Activated T-cell treated with anti-CD3 and anti-CD28 coated beads, Interleukin-2, amount 50 U/mL, for 24 hours (primary cell): ENCODE measurements around the gene RPS8.
A peak's percentile ranks its signal among the peaks of the same experiment; 100 is the strongest.
"Not testable (repeated sequence)": the region's sequence is repeated elsewhere in the genome, so short reads cannot be mapped to it uniquely, and the experiment has no call there.

Experiments
- DNase-seq: peaks from one replicate; pipeline ENCODE4 v3.0.0-alpha.2; 2020
- H3K27ac Mint-ChIP-seq: 2 replicates; pipeline ENCODE4 v1.8.0; 2020; ENCODE audit warnings: mild to moderate bottlenecking, mixed read lengths
- H3K27me3 Mint-ChIP-seq: 2 replicates; pipeline ENCODE4 v1.8.0; 2020; ENCODE audit warnings: mixed read lengths
- H3K36me3 Mint-ChIP-seq: 2 replicates; pipeline ENCODE4 v1.8.0; 2020; ENCODE audit warnings: low read depth, mixed read lengths
- H3K4me1 Mint-ChIP-seq: 2 replicates; pipeline ENCODE4 v1.8.0; 2020; ENCODE audit warnings: low read depth, mixed read lengths
- H3K4me3 Mint-ChIP-seq: 2 replicates; pipeline ENCODE4 v1.8.0; 2020; ENCODE audit warnings: mild to moderate bottlenecking, moderate library complexity, mixed read lengths
- H3K9me3 Mint-ChIP-seq: 2 replicates; pipeline ENCODE4 v1.8.0; 2020; ENCODE audit warnings: mixed read lengths

Gene RPS8

GRCh38 chr1:44805311-44806024 is 30.1 kb downstream of the RPS8 start:
- Mint-ChIP-seq H3K9me3 (no peaks in the 10 kb centered on the region), H3K27me3 (no peaks in the 10 kb centered on the region), H3K36me3 (peaks cover 88% of the 10 kb centered on the region), H3K27ac (peak overlapping the region; percentile 94), H3K4me3 (peak overlapping the region; percentile 88), H3K4me1 (peaks cover 84% of the 10 kb centered on the region)
- DNase-seq: peak; percentile 33

- peaks cover 88% of the 10 kb centered on the region for H3K36me3 Mint-ChIP-seq
- H3K27me3 Mint-ChIP-seq: no peaks in the 10 kb centered on the region
- H3K9me3 Mint-ChIP-seq: no peaks in the 10 kb centered on the region
- peak overlapping the region; percentile 99 for H3K27ac Mint-ChIP-seq
- peak overlapping the region; percentile 88 for H3K4me3 Mint-ChIP-seq
- H3K4me1 Mint-ChIP-seq: peaks cover 91% of the 10 kb centered on the region
- no peak for DNase-seq
These were observed 30.8 kb downstream of the RPS8 start for GRCh38 chr1:44806025-44806703.

GRCh38 chr1:44806704-44807363 is 31.5 kb downstream of the RPS8 start, which contains the start of gene DYNLT4:
TSS of gene DYNLT4 (minus strand) at chr1:44807351. CDS start at chr1:44806668, 683 bp downstream.
- Mint-ChIP-seq H3K27me3 (no peaks in the 10 kb centered on the region), H3K36me3 (peaks cover 88% of the 10 kb centered on the region), H3K4me3 (peak within 1 kb of the TSS; percentile 80), H3K9me3 (no peaks in the 10 kb centered on the region), H3K4me1 (peaks cover 96% of the 10 kb centered on the region), H3K27ac (peak within 1 kb of the TSS; percentile 99)
- DNase-seq: no peak

GRCh38 chr1:44807364-44808062 is 32.2 kb downstream of the RPS8 start:
- Mint-ChIP-seq H3K9me3 (no peaks in the 10 kb centered on the region), H3K4me1 (peaks cover 96% of the 10 kb centered on the region), H3K27me3 (no peaks in the 10 kb centered on the region), H3K27ac (peak overlapping the region; percentile 99), H3K36me3 (peaks cover 86% of the 10 kb centered on the region), H3K4me3 (peak overlapping the region; percentile 80)
- DNase-seq: peak; percentile 91

- Mint-ChIP-seq H3K9me3 (no peaks in the 10 kb centered on the region), H3K27ac (peak within 1 kb of the TSS; percentile 99), H3K36me3 (peaks cover 78% of the 10 kb centered on the region), H3K4me3 (peak within 1 kb of the TSS; percentile 80), H3K27me3 (no peaks in the 10 kb centered on the region), H3K4me1 (peaks cover 95% of the 10 kb centered on the region)
- DNase-seq: no peak
These were observed 33.0 kb downstream of the RPS8 start, which contains the start of gene BTBD19 for GRCh38 chr1:44808063-44808937. TSS of gene BTBD19 (plus strand) at chr1:44808523. CDS start at chr1:44808821, 298 bp downstream.

- H3K9me3 Mint-ChIP-seq: no peaks in the 10 kb centered on the region
- peak overlapping the region; percentile 80 for H3K4me3 Mint-ChIP-seq
- peak; percentile 87 for DNase-seq
- peak overlapping the region; percentile 99 for H3K27ac Mint-ChIP-seq
- no peaks in the 10 kb centered on the region for H3K27me3 Mint-ChIP-seq
- peaks cover 89% of the 10 kb centered on the region for H3K4me1 Mint-ChIP-seq
- peaks cover 75% of the 10 kb centered on the region for H3K36me3 Mint-ChIP-seq
These were observed 33.9 kb downstream of the RPS8 start for GRCh38 chr1:44808938-44809917.

GRCh38 chr1:44810101-44810761 is 34.9 kb downstream of the RPS8 start:
- Mint-ChIP-seq H3K4me3 (peak overlapping the region; percentile 80), H3K9me3 (no peaks in the 10 kb centered on the region), H3K36me3 (peaks cover 75% of the 10 kb centered on the region), H3K27ac (peak overlapping the region; percentile 99), H3K4me1 (peaks cover 86% of the 10 kb centered on the region), H3K27me3 (no peaks in the 10 kb centered on the region)
- peak; percentile 65 for DNase-seq

GRCh38 chr1:44810762-44811105 is 35.4 kb downstream of the RPS8 start:
- not testable (repeated sequence) for H3K27me3 Mint-ChIP-seq, DNase-seq, H3K9me3 Mint-ChIP-seq
- H3K4me1 Mint-ChIP-seq: peaks cover 86% of the 10 kb centered on the region
- peak overlapping the region; percentile 99 for H3K27ac Mint-ChIP-seq
- H3K4me3 Mint-ChIP-seq: peak overlapping the region; percentile 80
- peaks cover 75% of the 10 kb centered on the region for H3K36me3 Mint-ChIP-seq

- H3K36me3 Mint-ChIP-seq: peaks cover 76% of the 10 kb centered on the region
- peaks cover 86% of the 10 kb centered on the region for H3K4me1 Mint-ChIP-seq
- H3K4me3 Mint-ChIP-seq: peak overlapping the region; percentile 80
- no peaks in the 10 kb centered on the region for H3K27me3 Mint-ChIP-seq
- H3K27ac Mint-ChIP-seq: peak overlapping the region; percentile 99
- no peak for DNase-seq
- H3K9me3 Mint-ChIP-seq: no peaks in the 10 kb centered on the region
These were observed 35.9 kb downstream of the RPS8 start for GRCh38 chr1:44811234-44811633.

- H3K27me3 Mint-ChIP-seq: no peaks in the 10 kb centered on the region
- H3K4me3 Mint-ChIP-seq: peak overlapping the region; percentile 80
- DNase-seq: no peak
- H3K4me1 Mint-ChIP-seq: peaks cover 78% of the 10 kb centered on the region
- H3K36me3 Mint-ChIP-seq: peaks cover 66% of the 10 kb centered on the region
- peak overlapping the region; percentile 99 for H3K27ac Mint-ChIP-seq
- no peaks in the 10 kb centered on the region for H3K9me3 Mint-ChIP-seq
These were observed 37.6 kb downstream of the RPS8 start for GRCh38 chr1:44812822-44813543.

- H3K4me3 Mint-ChIP-seq: not testable (repeated sequence)
These were observed 40.6 kb downstream of the RPS8 start for GRCh38 chr1:44815926-44816325.

GRCh38 chr1:44817307-44817706 is 42.0 kb downstream of the RPS8 start:
- H3K36me3 Mint-ChIP-seq: peaks cover 29% of the 10 kb centered on the region
- H3K27me3 Mint-ChIP-seq: no peaks in the 10 kb centered on the region
- H3K4me3 Mint-ChIP-seq: no peak overlapping the region
- H3K9me3 Mint-ChIP-seq: no peaks in the 10 kb centered on the region
- H3K4me1 Mint-ChIP-seq: peaks cover 65% of the 10 kb centered on the region
- DNase-seq: no peak
- H3K27ac Mint-ChIP-seq: peak overlapping the region; percentile 34

More at GRCh38 chr1:44815926-44816325, 40.6 kb downstream of the RPS8 start:
- Mint-ChIP-seq H3K27ac (peak overlapping the region; percentile 99), H3K4me1 (peaks cover 77% of the 10 kb centered on the region), H3K36me3 (peaks cover 43% of the 10 kb centered on the region)
- not testable (repeated sequence) for H3K27me3 Mint-ChIP-seq, H3K9me3 Mint-ChIP-seq, DNase-seq
